ENCODE measurements around the gene SLC10A2.
"Not testable (repeated sequence)": the region's sequence is repeated elsewhere in the genome, so short reads cannot be mapped to it uniquely, and the experiment has no call there.

Gene SLC10A2

GRCh38 chr13:103066079-103066780 is at the start of gene SLC10A2:
Gene SLC10A2, minus strand, starts transcription at chr13:103066417. Its CDS starts 168 bp downstream, at chr13:103066249.
- no peak for DNase-seq (ENCODE audit: low read depth in 2 of 3, low spot score in 2 of 3)

- DNase-seq (ENCODE audit: low read depth in 2 of 3, low spot score in 2 of 3) = no peak
Observed at GRCh38 chr13:103107580-103107979, 41.4 kb upstream of the SLC10A2 start.

- no peak for DNase-seq (ENCODE audit: low read depth in 2 of 3, low spot score in 2 of 3)
Observed at GRCh38 chr13:103104340-103104739, 38.1 kb upstream of the SLC10A2 start.

- not testable (repeated sequence) for DNase-seq (ENCODE audit: low read depth in 2 of 3, low spot score in 2 of 3)
Observed at GRCh38 chr13:103103456-103103855, 37.2 kb upstream of the SLC10A2 start.

- no peak for DNase-seq (ENCODE audit: low read depth in 2 of 3, low spot score in 2 of 3)
Observed at GRCh38 chr13:103102482-103102881, 36.3 kb upstream of the SLC10A2 start.

GRCh38 chr13:103101901-103102300 is 35.7 kb upstream of the SLC10A2 start:
- no peak for DNase-seq (ENCODE audit: low read depth in 2 of 3, low spot score in 2 of 3)

- DNase-seq (ENCODE audit: low read depth in 2 of 3, low spot score in 2 of 3) = no peak
Observed at GRCh38 chr13:103101500-103101899, 35.3 kb upstream of the SLC10A2 start.

- no peak for DNase-seq (ENCODE audit: low read depth in 2 of 3, low spot score in 2 of 3)
Observed at GRCh38 chr13:103100830-103101229, 34.6 kb upstream of the SLC10A2 start.

GRCh38 chr13:103099722-103100293 is 33.6 kb upstream of the SLC10A2 start:
- DNase-seq (ENCODE audit: low read depth in 2 of 3, low spot score in 2 of 3) = no peak

- no peak for DNase-seq (ENCODE audit: low read depth in 2 of 3, low spot score in 2 of 3)
Observed at GRCh38 chr13:103098535-103098934, 32.3 kb upstream of the SLC10A2 start.

- no peak for DNase-seq (ENCODE audit: low read depth in 2 of 3, low spot score in 2 of 3)
Observed at GRCh38 chr13:103097366-103097928, 31.2 kb upstream of the SLC10A2 start.

- not testable (repeated sequence) for DNase-seq (ENCODE audit: low read depth in 2 of 3, low spot score in 2 of 3)
Observed at GRCh38 chr13:103093649-103094048, 27.4 kb upstream of the SLC10A2 start.

GRCh38 chr13:103087275-103087674 is 21.1 kb upstream of the SLC10A2 start:
- DNase-seq (ENCODE audit: low read depth in 2 of 3, low spot score in 2 of 3) = no peak

GRCh38 chr13:103081435-103081834 is 15.2 kb upstream of the SLC10A2 start:
- DNase-seq (ENCODE audit: low read depth in 2 of 3, low spot score in 2 of 3) = no peak

GRCh38 chr13:103078158-103078557 is 11.9 kb upstream of the SLC10A2 start:
- no peak for DNase-seq (ENCODE audit: low read depth in 2 of 3, low spot score in 2 of 3)

GRCh38 chr13:103068836-103069235 is 2.6 kb upstream of the SLC10A2 start:
- DNase-seq (ENCODE audit: low read depth in 2 of 3, low spot score in 2 of 3) = no peak

GRCh38 chr13:103067751-103068555 is 1.7 kb upstream of the SLC10A2 start:
- DNase-seq (ENCODE audit: low read depth in 2 of 3, low spot score in 2 of 3) = no peak

- DNase-seq (ENCODE audit: low read depth in 2 of 3, low spot score in 2 of 3) = no peak
Observed at GRCh38 chr13:103066781-103067345, 646 bp upstream of the SLC10A2 start.

GRCh38 chr13:103063376-103063775 is 2.8 kb downstream of the SLC10A2 start:
- no peak for DNase-seq (ENCODE audit: low read depth in 2 of 3, low spot score in 2 of 3)

GRCh38 chr13:103062079-103062478 is 4.1 kb downstream of the SLC10A2 start:
- DNase-seq (ENCODE audit: low read depth in 2 of 3, low spot score in 2 of 3) = no peak

GRCh38 chr13:103056008-103056407 is 10.2 kb downstream of the SLC10A2 start:
- no peak for DNase-seq (ENCODE audit: low read depth in 2 of 3, low spot score in 2 of 3)

Data from activated CD8-positive, alpha-beta memory T cell treated with anti-CD3 and anti-CD28 coated beads for 48 hours (primary cell).